Upper lobe of right lung (tissue), 1 donor: ENCODE results near the gene POLD1. TPM values are rescaled to one million over a fixed set of nuclear protein-coding genes. Genes with fewer than 3 reads are reported as not detected.

Experiments
- ATAC-seq: fragments of 200-7000 bp; cut with Tn5 transposase; one replicate; pipeline ENCODE4 v1.9.1; 2020; ENCODE audit warnings: mild to moderate bottlenecking, moderate library complexity
- DNase-seq: peaks from one replicate; pipeline ENCODE4 v3.0.0-alpha.2; 2020
- H3K27ac ChIP-seq: fragments of 200-600 bp; one replicate; pipeline ENCODE4 v1.8.0; 2022
- H3K27me3 ChIP-seq: fragments of 200-600 bp; one replicate; pipeline ENCODE4 v1.8.0; 2022; ENCODE audit warnings: mild to moderate bottlenecking
- H3K36me3 ChIP-seq: fragments of 200-600 bp; one replicate; pipeline ENCODE4 v1.8.0; 2022
- H3K4me1 ChIP-seq: fragments of 200-600 bp; one replicate; pipeline ENCODE4 v1.8.0; 2022
- H3K4me3 ChIP-seq: fragments of 200-600 bp; one replicate; pipeline ENCODE4 v1.8.0; 2022; ENCODE audit warnings: mild to moderate bottlenecking
- H3K9me3 ChIP-seq: fragments of 200-600 bp; one replicate; pipeline ENCODE4 v1.8.0; 2022
- intact Hi-C: fragments of 100-400 bp; cut with DNase I; formaldehyde crosslinking; loops from one replicate; pipeline ENCODE4 v1.11.0; 2022
- total RNA-seq: library from RNA; stranded (reverse); fragmentation: NEBNext Ultra II Directional; extraction: Animal tissue kit (Norgen Biotek cat#: 25700); gene quantifications from one replicate; pipeline ENCODE4 v1.2.1, GENCODE V29; 2021
- TF ChIP-seq, protein P1 (sequence below): fragments of 200-600 bp; IDR thresholded peaks from one replicate; pipeline ENCODE4 v1.8.0; 2022; ENCODE audit warnings: antibody characterized with exemption
- donor health status: DM: no; HTN: yes; CAD: no; lungs with severe emphysema.

The POLD1 gene
- total RNA-seq, 1 donor from 2014 or later: 34.4 TPM

DNA sequence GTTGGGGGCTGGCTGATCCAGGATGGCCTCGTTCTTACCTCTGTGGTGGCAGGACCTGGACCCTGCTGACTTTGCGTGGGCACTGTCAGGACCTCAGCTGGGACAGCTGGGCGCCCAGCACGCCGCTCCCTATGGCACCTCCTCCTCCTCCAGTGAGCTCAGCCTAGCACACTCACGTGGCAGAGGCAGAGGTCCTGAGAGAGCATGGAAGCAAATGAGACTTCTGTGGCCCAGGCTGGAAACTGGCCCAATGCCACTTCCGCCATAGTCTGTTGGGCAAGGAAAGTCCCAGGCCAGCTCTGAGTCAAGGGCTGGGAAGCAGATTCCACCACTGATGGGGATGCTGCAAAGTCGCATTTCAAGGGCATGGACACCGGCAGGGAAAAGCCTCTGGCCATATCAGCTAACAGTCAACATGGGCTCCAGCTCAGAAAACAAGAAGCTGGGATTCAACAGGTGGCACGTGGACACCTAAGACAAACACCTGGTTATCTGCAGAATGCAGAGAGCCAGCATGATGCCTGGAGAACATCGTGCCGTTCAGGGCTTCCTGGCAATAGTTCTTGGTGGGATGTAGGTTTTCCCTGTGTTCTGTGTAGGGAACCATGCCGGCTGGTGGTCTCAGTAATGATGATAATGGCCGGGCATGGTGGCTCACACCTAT, 65.2 kb downstream of the POLD1 start:
- DNase-seq (no peak), ATAC-seq (no peak)
- no peaks in the 10 kb centered on the region for H3K36me3 ChIP-seq
- TF ChIP-seq, protein P1, sequence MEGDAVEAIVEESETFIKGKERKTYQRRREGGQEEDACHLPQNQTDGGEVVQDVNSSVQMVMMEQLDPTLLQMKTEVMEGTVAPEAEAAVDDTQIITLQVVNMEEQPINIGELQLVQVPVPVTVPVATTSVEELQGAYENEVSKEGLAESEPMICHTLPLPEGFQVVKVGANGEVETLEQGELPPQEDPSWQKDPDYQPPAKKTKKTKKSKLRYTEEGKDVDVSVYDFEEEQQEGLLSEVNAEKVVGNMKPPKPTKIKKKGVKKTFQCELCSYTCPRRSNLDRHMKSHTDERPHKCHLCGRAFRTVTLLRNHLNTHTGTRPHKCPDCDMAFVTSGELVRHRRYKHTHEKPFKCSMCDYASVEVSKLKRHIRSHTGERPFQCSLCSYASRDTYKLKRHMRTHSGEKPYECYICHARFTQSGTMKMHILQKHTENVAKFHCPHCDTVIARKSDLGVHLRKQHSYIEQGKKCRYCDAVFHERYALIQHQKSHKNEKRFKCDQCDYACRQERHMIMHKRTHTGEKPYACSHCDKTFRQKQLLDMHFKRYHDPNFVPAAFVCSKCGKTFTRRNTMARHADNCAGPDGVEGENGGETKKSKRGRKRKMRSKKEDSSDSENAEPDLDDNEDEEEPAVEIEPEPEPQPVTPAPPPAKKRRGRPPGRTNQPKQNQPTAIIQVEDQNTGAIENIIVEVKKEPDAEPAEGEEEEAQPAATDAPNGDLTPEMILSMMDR: no peak
- H3K4me1 ChIP-seq: no peaks in the 10 kb centered on the region
- H3K27ac ChIP-seq: no peak overlapping the region
- intact Hi-C loops: no loop called here
- no peaks in the 10 kb centered on the region for H3K9me3 ChIP-seq
- H3K27me3 ChIP-seq: peaks cover 6% of the 10 kb centered on the region
- H3K4me3 ChIP-seq: no peak overlapping the region

DNA sequence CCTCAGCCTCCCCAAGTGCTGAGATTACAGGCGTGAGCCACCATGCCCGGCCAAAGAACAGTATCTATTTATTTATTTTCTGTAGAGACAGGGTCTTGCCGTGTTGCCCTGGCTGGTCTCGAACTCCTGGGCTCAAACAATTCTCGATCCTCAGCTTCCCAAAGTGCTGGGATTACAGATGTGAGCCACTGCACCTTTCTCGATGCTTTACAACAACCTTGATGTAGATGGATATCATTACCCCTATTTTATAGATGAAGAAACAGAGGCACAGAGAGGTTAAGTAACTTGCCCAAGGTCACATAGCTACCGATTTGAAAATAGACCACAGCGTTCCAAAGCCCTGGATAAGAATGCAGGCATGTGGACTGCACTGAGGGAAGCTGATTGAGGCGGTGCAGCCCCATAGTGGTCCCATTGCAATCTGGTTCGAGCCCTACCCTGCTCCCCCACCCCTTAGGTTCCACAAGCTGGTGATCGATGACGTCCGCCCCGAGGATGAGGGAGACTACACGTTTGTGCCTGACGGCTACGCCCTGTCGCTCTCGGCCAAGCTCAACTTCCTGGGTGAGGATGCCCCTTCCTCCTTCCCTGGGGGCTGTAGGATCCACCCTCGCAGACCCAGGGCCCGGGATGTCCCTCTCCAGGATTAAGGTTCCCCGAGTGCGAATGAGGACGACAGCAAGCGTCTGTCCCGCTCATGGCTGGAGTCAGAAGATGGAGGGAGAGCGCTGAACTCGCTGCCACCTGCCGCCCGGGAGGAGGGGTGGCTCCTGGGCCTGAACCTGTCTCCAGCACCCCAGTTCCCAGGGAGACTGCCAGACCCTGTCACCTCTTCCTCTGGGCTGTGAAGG, 66.4 kb downstream of the POLD1 start:
- Histone ChIP-seq H3K27ac (no peak overlapping the region), H3K9me3 (no peaks in the 10 kb centered on the region), H3K36me3 (no peaks in the 10 kb centered on the region), H3K4me3 (no peak overlapping the region), H3K27me3 (peaks cover 6% of the 10 kb centered on the region), H3K4me1 (no peaks in the 10 kb centered on the region)
- TF ChIP-seq, protein P1: no peak
- ATAC-seq (no peak), DNase-seq (no peak)
- intact Hi-C loops: no loop called here

DNA sequence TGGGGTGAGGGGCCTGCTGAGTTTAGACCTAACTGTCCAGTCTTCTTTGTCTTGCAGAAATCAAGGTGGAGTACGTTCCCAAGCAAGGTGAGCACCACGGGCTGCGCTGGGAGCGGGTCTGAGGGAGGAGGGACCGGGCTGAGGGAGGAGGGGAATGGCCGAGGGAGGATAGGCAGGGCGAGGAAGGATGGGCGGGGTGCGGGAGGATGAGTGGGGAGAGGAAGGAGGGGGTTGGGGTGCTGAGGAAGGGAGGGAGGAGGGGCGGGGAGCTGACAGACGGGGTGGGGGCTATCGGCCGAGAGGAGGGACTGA, 67.0 kb downstream of the POLD1 start:
- Histone ChIP-seq H3K9me3 (no peaks in the 10 kb centered on the region), H3K27me3 (peaks cover 6% of the 10 kb centered on the region), H3K36me3 (no peaks in the 10 kb centered on the region), H3K4me1 (no peaks in the 10 kb centered on the region), H3K27ac (no peak overlapping the region), H3K4me3 (no peak overlapping the region)
- no peak for ATAC-seq
- intact Hi-C loops: no loop called here
- DNase-seq: no peak
- TF ChIP-seq, protein P1: no peak

DNA sequence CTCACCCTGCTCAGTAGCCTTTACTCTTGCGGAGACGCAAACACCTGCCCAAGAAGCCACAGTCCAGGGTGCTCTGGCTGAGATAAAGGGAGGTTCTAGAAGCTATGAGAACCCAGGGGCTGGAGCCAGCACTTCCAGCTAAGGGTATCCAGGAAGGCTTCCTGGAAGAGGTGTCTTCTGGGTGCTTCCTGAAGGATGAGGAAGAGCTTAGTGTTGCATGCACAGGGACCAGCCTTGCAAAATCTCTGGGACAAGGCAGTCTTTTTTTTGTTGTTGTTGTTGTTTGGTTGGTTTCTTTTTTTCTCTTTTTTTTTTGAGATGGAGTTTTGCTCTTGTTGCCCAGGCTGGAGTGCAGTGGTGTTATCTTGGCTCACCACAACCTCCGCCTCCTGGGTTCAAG, 69.1 kb downstream of the POLD1 start:
- Histone ChIP-seq H3K36me3 (no peaks in the 10 kb centered on the region), H3K9me3 (no peaks in the 10 kb centered on the region), H3K27ac (no peak overlapping the region), H3K4me1 (no peaks in the 10 kb centered on the region), H3K27me3 (peaks cover 12% of the 10 kb centered on the region), H3K4me3 (no peak overlapping the region)
- DNase-seq (no peak), ATAC-seq (no peak)
- intact Hi-C loops: no loop called here
- TF ChIP-seq, protein P1: no peak

DNA sequence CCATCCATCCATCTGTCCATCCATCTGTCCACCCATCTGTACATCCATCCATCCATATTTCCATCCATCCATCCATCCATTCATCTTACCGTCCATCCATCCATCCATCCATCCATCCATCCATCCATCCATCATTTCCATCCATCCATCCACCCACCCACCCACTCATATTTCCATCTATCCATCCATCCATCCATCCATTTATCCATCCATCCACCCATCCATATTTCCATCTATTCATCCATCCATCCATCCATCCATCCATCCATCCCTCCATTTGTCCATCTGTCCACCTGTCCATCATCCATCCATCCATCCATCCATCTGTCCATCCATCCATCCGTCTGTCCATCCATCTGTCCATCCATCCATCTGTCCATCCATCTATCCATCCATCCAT, 71.8 kb downstream of the POLD1 start:
- no peaks in the 10 kb centered on the region for H3K36me3 ChIP-seq
- DNase-seq: no peak
- intact Hi-C loops: no loop called here
- no peaks in the 10 kb centered on the region for H3K4me1 ChIP-seq
- no peak overlapping the region for H3K27ac ChIP-seq
- no peak for ATAC-seq
- no peak overlapping the region for H3K4me3 ChIP-seq
- TF ChIP-seq, protein P1: no peak
- peaks cover 16% of the 10 kb centered on the region for H3K27me3 ChIP-seq
- H3K9me3 ChIP-seq: no peaks in the 10 kb centered on the region
